ENCODE data around the gene APOBEC3C.

DNA sequence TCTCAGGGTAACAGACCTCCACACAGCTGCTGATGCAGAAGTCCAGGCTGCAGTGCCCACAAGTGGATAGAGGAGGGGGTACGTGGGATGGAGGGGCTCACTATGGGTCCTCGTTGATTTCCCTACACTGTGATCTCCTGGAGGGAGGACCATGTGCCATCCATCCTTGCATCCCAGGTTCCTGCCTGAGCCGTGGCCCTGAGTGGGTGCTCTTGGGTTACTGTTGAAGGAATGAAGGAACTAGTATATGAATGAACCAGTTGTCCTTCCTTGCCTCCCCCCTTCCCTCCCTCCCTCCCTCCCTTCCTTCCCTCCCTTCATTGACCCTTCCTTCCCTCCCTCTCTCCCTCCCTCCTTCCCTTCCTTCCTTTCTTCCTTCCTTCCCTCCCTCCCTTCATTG lies 16.5 kb upstream of the APOBEC3C start:
- TF ChIP-seq, protein P1, sequence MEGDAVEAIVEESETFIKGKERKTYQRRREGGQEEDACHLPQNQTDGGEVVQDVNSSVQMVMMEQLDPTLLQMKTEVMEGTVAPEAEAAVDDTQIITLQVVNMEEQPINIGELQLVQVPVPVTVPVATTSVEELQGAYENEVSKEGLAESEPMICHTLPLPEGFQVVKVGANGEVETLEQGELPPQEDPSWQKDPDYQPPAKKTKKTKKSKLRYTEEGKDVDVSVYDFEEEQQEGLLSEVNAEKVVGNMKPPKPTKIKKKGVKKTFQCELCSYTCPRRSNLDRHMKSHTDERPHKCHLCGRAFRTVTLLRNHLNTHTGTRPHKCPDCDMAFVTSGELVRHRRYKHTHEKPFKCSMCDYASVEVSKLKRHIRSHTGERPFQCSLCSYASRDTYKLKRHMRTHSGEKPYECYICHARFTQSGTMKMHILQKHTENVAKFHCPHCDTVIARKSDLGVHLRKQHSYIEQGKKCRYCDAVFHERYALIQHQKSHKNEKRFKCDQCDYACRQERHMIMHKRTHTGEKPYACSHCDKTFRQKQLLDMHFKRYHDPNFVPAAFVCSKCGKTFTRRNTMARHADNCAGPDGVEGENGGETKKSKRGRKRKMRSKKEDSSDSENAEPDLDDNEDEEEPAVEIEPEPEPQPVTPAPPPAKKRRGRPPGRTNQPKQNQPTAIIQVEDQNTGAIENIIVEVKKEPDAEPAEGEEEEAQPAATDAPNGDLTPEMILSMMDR (conservative IDR thresholded peaks at IDR 0.05; ENCODE audit: low read depth in 2 of 2), result no peak
- TF ChIP-seq CREB1 (CRISPR knock-in tag; IDR thresholded peaks at IDR 0.05; ENCODE audit: low read depth) (no peak), POLR2AphosphoS5 (IDR thresholded peaks at IDR 0.05; ENCODE audit: low read depth) (no peak), EZH2phosphoT487 (IDR thresholded peaks at IDR 0.05; ENCODE audit: unreplicated experiment) (no peak), STAT1 (IDR thresholded peaks at IDR 0.05; ENCODE audit: unreplicated experiment) (no peak), EZH2 (IDR thresholded peaks at IDR 0.05; ENCODE audit: low read depth, unreplicated experiment) (no peak), NANOG (IDR thresholded peaks at IDR 0.05; ENCODE audit: borderline replicate concordance) (no peak), JUNB (IDR thresholded peaks at IDR 0.05; ENCODE audit: unreplicated experiment) (no peak), ZNF114 (CRISPR knock-in tag; IDR thresholded peaks at IDR 0.05) (no peak)
- TF ChIP-seq, protein P2, sequence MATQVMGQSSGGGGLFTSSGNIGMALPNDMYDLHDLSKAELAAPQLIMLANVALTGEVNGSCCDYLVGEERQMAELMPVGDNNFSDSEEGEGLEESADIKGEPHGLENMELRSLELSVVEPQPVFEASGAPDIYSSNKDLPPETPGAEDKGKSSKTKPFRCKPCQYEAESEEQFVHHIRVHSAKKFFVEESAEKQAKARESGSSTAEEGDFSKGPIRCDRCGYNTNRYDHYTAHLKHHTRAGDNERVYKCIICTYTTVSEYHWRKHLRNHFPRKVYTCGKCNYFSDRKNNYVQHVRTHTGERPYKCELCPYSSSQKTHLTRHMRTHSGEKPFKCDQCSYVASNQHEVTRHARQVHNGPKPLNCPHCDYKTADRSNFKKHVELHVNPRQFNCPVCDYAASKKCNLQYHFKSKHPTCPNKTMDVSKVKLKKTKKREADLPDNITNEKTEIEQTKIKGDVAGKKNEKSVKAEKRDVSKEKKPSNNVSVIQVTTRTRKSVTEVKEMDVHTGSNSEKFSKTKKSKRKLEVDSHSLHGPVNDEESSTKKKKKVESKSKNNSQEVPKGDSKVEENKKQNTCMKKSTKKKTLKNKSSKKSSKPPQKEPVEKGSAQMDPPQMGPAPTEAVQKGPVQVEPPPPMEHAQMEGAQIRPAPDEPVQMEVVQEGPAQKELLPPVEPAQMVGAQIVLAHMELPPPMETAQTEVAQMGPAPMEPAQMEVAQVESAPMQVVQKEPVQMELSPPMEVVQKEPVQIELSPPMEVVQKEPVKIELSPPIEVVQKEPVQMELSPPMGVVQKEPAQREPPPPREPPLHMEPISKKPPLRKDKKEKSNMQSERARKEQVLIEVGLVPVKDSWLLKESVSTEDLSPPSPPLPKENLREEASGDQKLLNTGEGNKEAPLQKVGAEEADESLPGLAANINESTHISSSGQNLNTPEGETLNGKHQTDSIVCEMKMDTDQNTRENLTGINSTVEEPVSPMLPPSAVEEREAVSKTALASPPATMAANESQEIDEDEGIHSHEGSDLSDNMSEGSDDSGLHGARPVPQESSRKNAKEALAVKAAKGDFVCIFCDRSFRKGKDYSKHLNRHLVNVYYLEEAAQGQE (IDR thresholded peaks at IDR 0.05; ENCODE audit: unreplicated experiment), result no peak

Measured in GM23338 (cell line).